Erythroblast (primary cell): ENCODE measurements around the gene FANCD2.
"Not testable (repeated sequence)": the region's sequence is repeated elsewhere in the genome, so short reads cannot be mapped to it uniquely, and the experiment has no call there.

Experiments
- DNase-seq, 2 experiments: peaks; one replicate each; lab custom pipeline; 2025; lab: John Stamatoyannopoulos, UW
- GATA1 ChIP-seq: IDR thresholded peaks from 2 replicates; pipeline ENCODE4 v1.6.1; 2011; ENCODE audit warnings: low read depth, mild to moderate bottlenecking, control low read depth, low read length, moderate library complexity
- POLR2A ChIP-seq: IDR thresholded peaks from 2 replicates; pipeline ENCODE4 v1.6.1; 2011; ENCODE audit warnings: mild to moderate bottlenecking, low read length

Gene FANCD2

DNA sequence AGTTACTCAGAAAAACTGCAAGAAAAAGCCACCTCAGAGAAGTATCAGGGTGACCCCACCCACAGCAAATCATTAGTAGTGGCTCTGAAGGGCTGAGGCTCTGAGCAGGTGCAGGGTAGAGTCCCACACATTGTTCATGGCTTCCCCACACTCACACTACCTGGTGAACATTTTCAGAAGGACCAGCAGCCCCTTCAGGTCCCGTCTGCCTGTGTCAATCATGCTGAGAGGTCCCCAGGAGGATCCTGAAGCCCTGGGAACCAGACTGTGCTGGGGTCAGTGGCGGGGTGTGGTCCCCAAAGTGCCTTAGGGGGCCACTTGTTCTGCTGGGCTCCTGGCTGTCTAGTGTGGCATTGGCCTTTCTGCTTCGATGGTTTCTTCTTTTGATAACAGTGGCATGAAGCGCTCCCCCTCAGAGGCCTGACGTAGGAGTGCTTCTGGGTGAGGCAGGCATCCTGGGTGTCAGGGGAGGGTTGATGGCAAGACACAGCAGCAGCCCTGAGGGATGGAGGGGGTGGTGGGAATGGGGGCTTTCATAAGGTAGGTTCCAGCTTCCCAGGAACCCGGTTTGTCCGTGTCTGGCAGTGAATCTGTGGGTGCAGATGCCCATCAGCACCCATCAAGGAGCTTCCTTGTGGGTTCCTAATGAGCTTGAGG lies 19.0 kb upstream of the FANCD2 start:
- DNase-seq = no peak
- TF ChIP-seq GATA1 = no peak
- no peak for TF ChIP-seq POLR2A

DNA sequence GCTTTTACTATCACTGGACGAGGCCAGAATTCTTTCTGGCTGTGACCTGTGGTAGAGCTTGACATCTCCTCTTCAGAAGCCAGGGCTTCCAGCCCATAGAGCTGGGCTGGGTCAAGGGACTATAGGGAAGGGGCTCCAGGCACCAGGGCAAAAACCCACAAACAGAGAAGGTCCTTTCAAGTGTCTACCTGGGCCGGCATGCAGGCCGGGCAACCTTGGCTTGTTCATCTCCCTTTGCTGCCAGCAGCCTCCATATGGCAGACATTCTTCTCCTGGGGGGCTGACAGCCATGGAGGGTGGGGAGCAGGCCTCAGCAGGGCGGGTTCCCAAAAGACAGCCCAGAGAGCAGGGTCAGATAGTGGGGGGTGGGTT lies 18.0 kb upstream of the FANCD2 start:
- not testable (repeated sequence) for DNase-seq

DNA sequence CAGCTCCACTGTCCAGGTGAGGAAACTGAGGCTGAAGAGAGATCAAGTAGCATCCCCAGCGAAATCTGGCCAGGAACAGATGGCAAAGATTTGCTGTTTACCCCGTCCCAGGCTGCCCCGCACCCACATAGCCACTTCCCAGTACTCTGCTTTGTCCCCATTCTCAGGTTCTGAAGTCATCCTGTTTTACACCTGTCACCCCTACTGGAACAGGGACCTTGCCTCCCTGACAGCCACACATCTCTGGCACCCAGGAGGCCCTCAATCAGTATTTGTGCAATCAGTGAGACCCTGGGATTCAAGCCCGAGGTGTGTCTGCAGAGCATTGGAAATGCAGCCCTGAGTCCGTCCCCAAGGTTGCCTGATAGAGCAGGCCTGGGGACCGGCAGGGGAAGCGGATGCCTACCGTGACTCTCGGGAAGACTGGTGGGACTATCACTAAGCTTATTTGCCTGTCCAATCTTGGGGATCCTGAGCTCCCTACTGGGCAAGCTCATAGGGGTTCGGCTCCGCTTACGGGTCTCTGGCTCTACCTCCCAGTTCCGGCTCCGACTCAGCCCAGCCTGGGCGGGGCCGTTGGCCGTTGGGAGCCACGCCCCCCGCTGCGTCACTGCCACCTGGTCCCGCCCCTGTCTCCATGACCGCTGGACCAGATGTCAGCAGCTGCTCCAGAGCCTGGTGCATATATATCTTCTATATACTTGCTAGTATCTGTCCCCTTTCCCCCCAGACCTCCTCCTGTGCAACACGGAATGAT lies 17.5 kb upstream of the FANCD2 start:
- no peak for TF ChIP-seq GATA1
- peak; percentile 60 for TF ChIP-seq POLR2A
- DNase-seq = peak; percentile 86 to 94

DNA sequence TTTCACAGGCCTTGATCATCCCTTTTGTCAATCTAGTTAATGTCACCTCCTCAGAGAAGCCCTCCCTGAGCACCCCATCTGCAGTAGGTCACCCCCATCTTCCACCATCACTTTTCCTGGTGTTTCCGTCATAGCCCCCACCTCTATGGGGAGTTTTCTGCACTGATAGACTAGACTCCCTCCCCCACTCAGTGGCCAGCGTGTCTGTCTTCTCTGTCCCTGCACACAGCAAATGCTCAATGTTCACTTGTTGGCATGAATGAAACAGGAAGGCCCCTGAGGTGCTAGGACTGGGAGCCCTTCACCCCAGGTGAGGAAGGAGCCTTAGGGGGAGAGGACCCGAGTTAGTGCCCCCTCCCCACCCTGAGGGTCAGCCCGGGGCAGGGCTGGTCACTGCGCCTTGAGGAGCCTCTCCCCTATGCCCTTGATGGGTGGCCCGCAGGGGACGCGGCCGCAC lies 15.8 kb upstream of the FANCD2 start:
- TF ChIP-seq GATA1 = no peak
- no peak for TF ChIP-seq POLR2A
- peak in 1 of 2 experiments; percentile 48 for DNase-seq

DNA sequence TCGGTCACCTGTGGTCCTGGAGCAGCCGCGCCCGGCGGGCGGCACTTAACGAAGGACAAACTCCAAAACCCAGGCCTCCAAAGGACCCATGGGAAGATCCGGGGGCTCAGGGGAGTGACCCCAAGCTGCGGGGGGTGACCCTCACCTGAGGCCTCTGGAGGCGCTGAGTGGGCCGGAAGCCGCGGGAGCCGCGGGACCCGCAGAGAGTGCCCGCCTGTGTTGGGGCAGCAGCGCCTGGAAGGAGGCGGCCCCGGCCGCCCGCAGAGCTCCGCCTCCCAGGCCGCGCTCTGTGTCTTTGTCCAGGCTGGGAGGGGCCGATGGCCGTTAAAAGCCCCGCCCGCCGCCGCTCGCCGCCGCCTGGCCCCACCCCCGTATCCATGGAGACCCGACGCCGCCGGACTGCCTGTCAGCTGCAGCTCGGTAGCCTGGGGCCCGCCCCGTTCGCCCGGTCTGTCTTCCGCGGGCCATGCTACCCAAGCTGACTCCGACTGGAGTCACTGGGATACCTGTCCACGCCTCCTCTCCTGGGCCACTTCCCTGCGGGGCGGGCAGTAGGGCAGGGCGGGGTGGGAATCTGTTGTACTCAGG lies 15.3 kb upstream of the FANCD2 start:
- DNase-seq = peak; percentile 93 to 96
- TF ChIP-seq POLR2A (peak; percentile 47), GATA1 (no peak)

DNA sequence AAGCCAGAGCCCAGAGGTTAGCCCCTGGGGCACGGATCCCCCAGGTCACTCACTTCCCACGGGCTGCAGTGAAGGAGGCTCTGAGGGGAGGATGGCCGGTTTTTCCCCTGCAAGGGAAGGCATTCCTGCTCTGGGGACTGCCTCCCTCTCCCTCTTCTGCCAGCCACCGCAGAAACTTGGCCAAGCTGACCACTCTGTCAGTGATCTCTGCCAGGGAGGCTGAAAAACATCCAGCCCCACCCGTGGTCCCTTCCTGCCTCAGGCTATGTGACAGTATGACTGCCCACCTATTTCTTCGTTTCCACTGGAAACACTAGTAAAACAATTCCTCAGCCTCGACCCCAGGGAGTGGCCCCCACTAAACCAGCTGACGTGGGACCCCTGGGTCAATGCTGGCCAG lies 14.6 kb upstream of the FANCD2 start:
- TF ChIP-seq GATA1 = no peak
- TF ChIP-seq POLR2A = no peak
- no peak for DNase-seq

DNA sequence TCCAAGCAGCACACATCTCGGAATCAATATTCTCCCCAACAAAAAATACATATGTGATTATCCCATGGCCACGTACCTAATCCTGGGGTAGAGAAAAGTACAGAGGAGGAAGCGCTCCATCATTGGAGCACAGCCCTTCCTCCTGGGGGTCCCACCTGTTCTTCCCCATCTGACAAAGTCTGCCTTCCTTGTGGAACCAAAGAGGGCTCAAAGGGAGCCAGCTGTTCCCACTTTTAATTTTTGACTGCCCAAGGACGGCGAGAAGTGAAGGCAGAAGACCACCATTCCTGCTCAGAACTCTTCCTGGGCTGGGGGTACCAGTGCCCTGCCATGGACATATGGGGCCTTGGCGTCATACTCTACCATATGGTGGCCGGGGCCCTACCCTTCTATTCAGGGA lies 14.1 kb upstream of the FANCD2 start:
- TF ChIP-seq GATA1 (no peak), POLR2A (no peak)

DNA sequence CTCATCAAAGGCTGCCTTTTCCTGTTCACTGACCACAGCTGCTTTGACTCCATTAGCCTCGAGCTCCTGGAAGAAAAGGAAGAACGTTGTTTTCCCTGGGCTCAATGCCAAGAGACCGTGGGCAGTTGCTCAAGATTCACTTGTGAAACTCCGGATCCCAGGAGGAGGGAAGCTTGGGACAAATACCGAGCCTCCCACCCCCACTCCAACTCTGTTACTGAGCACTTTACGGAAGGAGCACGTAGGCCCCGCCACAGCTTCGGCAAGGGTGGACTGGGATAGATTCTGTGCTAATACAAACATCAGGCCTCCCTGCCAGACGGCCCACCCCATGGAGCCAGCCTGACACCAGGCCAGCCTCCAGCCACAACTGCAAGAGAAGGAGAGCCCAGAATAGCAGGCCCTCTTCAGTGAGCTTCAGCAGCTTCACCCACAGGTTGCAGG lies 10.8 kb upstream of the FANCD2 start:
- TF ChIP-seq GATA1 (no peak), POLR2A (no peak)
- no peak for DNase-seq

More for the DNA sequence above, 14.1 kb upstream of the FANCD2 start:
- DNase-seq = no peak

DNA sequence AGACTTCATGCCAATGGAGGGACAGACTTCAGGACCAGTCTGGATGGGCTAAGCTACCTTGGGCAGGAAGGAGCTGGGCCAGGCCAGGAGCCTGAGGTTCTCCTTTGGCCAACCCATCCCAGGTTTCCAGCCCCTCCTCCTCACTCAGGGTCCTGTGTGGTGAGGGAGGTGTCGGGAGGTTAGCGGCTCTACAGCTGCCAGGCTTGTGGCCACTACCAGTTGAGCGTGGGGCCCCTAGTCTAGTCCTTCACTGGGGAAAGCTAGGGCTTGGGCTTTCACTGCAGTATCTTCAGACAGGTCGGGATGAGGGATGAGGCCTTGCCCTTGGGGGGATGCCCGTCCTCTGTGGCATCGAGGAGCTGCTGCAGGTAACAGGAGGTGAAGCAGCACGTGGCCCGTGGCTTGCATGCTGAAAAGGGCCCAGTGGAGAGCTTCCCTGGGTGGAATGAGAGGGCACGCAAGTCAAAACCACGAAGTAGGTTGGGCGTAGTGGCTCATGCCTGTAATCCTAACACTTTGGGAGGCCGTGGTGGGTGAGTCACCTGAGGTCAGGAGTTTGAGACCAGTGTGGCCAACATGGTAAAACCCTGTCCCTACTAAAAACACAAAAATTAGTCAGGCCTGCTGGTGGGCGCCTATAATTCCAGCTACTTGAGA lies 8.5 kb upstream of the FANCD2 start:
- no peak for DNase-seq
- TF ChIP-seq GATA1 (no peak), POLR2A (no peak)

DNA sequence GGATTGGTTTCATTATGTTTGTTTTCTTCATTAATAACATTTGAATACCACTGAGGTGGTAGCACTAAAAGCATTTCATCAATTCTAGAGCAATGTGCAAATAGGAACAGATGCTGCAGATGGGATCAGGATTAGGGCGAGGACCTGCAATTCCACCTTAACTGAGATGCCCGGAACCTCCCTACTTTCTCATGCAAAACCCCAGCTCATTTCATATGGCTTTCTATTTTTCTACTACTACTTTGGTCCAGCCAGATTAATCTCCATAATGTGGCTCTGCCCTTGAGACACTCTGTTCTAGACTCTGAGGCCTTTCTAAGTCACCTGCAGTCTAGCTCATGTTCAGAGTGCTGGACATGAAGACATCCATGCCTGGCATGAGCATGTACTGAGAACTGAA lies 7.4 kb upstream of the FANCD2 start:
- not testable (repeated sequence) for DNase-seq

DNA sequence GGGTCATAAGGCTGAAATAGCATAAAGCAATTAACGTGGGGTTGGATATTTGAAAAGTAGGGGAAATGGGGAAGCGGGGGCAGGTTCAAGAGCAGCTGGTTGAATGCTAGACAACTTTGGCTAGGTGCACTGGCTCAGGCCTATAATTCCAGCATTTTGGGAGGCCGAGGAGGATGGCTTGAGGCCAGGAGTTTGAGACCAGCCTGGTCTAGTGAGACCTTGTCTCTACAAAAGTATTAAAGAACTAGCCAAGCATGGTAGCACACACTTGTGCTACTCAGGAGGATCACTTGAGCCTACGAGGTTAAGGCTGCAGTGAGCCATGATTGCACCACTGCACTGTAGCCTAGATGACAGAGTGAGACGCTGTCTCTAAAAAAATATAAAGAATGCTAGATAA lies 6.9 kb upstream of the FANCD2 start:
- no peak for DNase-seq
- TF ChIP-seq GATA1 (no peak), POLR2A (no peak)

DNA sequence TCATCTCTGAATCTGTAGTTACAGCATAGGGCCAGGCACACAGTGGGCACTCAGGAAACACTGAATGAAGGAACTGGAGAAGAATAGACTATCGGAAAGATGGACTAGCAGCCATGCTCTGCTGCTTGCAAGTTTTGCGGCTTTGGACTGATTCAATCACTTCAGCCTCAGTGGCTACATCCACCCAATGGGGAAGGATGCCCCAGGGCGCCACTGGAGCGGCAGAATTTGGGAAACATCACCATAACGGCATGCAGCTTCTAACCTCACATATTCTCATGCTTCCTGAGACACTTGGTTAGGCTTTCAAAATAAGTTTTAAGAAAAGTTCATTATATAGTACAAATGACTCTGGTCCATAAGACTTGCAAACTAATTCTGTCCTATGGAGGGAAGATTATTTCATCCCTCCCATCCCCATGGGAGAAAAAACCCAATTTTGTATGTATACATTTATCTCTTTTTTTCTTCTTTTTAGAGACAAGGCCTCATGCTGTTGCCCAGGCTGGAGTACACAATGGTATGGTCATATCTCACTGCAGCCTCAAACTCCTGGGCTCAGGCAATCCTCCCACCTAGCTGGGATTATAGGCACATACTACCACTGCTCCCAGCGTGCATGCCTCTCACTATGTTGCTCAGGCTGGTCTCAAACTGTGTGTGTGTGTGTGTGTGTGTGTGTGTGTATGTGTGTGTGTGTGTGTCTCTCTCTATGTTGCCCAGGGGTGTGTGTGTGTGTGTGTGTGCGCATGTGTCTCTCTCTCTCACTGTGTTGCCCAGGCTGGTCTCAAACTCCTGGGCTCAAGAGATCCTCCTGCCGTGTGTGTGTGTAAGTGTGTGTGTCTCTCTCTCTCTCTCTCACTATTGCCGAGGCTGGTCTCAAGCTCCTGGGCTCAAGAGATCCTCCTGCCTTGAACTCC lies 4.1 kb upstream of the FANCD2 start:
- TF ChIP-seq POLR2A (no peak), GATA1 (no peak)
- no peak for DNase-seq

DNA sequence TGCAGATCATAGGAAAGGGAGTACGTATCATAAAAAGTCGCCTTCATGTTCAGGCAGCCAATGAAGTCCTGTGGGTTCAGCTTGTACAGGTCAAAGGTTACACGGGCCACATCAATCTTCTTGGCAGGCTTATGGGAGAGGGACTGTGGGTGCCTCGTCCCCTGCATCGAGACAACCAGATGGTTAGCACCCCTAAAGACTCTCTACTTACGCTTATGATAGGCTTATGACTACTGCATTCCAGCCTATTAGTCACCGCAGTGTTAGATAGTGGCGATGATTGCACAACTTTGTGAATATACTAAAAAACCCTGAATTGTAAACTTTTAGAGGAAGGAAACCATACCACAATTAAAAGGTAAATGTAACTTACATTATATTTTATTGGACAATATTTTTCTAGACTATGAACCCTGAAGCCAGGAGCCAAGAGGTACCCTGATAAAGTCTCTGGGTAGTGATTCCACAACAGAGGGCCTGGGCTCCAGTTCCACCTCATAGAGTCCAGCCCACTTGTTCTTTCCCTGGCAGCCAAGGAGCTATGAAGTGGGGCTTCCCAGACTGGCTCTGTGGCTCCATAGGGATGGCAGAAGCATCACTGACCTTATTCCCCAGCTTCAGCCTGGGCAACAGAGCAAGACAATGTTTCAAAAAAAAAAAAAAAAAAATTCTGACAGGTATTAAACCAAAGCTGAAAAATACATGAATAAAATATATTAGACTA lies 2.5 kb upstream of the FANCD2 start:
- TF ChIP-seq GATA1 = no peak
- no peak for TF ChIP-seq POLR2A
- peak in 1 of 2 experiments; percentile 50 for DNase-seq
